HG03039 (cell line): ENCODE measurements around the gene MAF.

Experiments
- ATAC-seq: cut with Tn5 transposase; IDR thresholded peaks from one replicate; pipeline ENCODE4 v1.9.1; 2021; ENCODE audit warnings: mild to moderate bottlenecking, moderate library complexity; ENCODE audit not compliant: unreplicated experiment

Gene MAF

GRCh38 chr16:79613009-79613408, 12.5 kb upstream of the MAF start:
- ATAC-seq: no peak

GRCh38 chr16:79612207-79612606, 11.7 kb upstream of the MAF start:
- ATAC-seq: no peak

GRCh38 chr16:79610771-79611170, 10.2 kb upstream of the MAF start:
- ATAC-seq: no peak

- no peak for ATAC-seq
Measured at GRCh38 chr16:79609861-79610260, 9.3 kb upstream of the MAF start.

GRCh38 chr16:79608976-79609375, 8.4 kb upstream of the MAF start:
- ATAC-seq: no peak

- ATAC-seq: no peak
Measured at GRCh38 chr16:79607587-79607986, 7.0 kb upstream of the MAF start.

GRCh38 chr16:79605999-79606398, 5.5 kb upstream of the MAF start:
- no peak for ATAC-seq

GRCh38 chr16:79603055-79603454, 2.5 kb upstream of the MAF start:
- no peak for ATAC-seq

- ATAC-seq: no peak
Measured at GRCh38 chr16:79602628-79603014, 2.1 kb upstream of the MAF start.

GRCh38 chr16:79601931-79602627, 1.5 kb upstream of the MAF start:
- no peak for ATAC-seq

GRCh38 chr16:79601092-79601930, 774 bp upstream of the MAF start:
- no peak for ATAC-seq

- no peak for ATAC-seq
Measured at GRCh38 chr16:79599837-79600637, 500 bp downstream of the MAF start.

- no peak for ATAC-seq
Measured at GRCh38 chr16:79599256-79599836, 1.2 kb downstream of the MAF start.

GRCh38 chr16:79598348-79599181, 2.0 kb downstream of the MAF start:
- no peak for ATAC-seq

- ATAC-seq: no peak
Measured at GRCh38 chr16:79598063-79598347, 2.5 kb downstream of the MAF start.

- ATAC-seq: no peak
Measured at GRCh38 chr16:79597277-79598062, 3.1 kb downstream of the MAF start.

- ATAC-seq: no peak
Measured at GRCh38 chr16:79595931-79596450, 4.5 kb downstream of the MAF start.

- no peak for ATAC-seq
Measured at GRCh38 chr16:79595231-79595641, 5.3 kb downstream of the MAF start.

- ATAC-seq: no peak
Measured at GRCh38 chr16:79593754-79594153, 6.8 kb downstream of the MAF start.
